SK-N-SH (cell line): ENCODE measurements around the gene FBXL22. TPM values are rescaled to one million over a fixed set of nuclear protein-coding genes. Genes with fewer than 3 reads are reported as not detected.

Experiments used
- CTCF ChIA-PET: fragments of 300-600, 350-600 bp; formaldehyde crosslinking; extraction: SDS; loops from one replicate; lab custom pipeline; 2021; lab: Yijun Ruan, JAX
- POLR2A ChIA-PET: fragments of 350-600 bp; sonication (Branson Sonifier 250); formaldehyde crosslinking; extraction: SDS; loops from one replicate; lab custom pipeline; 2020; ENCODE audit warnings: antibody characterized with exemption, inconsistent platforms; lab: Yijun Ruan, JAX
- DNase-seq: peaks from one replicate; pipeline ENCODE4 v3.0.0; 2012
- H2AFZ ChIP-seq: fragments of 200-600 bp; sonication (generic); 2 replicates; pipeline ENCODE4 v1.8.1; 2016; ENCODE audit warnings: antibody characterized with exemption, mild to moderate bottlenecking, low read depth
- H3F3A ChIP-seq: fragments of 200-600 bp; sonication (generic); replicated peaks from 2 replicates; pipeline ENCODE3; 2016; ENCODE audit warnings: antibody characterized with exemption, mild to moderate bottlenecking; ENCODE audit not compliant: insufficient read depth
- H3K27ac ChIP-seq, 2 experiments: fragments of 200-500 bp in 1 of 2; fragments of 200-600 bp in 1 of 2; sonication (Bioruptor generic) in 1 of 2; sonication (generic), shearing (Covaris generic) in 1 of 2; 2 replicates each; pipeline versions ENCODE4 v1.5.1 to v1.6.1; 2014 to 2016; ENCODE audit warnings: low read depth in 2 of 2, inconsistent platforms in 1 of 2, low read length in 1 of 2, mild to moderate bottlenecking in 1 of 2, mixed read lengths in 1 of 2
- H3K27me3 ChIP-seq: fragments of 200-600 bp; sonication (generic), shearing (Covaris generic); 2 replicates; pipeline ENCODE4 v1.6.1; 2016; ENCODE audit warnings: mixed run types; ENCODE audit not compliant: insufficient read depth
- H3K36me3 ChIP-seq, 2 experiments: fragments of 200-500 bp in 1 of 2; fragments of 200-600 bp in 1 of 2; sonication (Bioruptor generic) in 1 of 2; sonication (generic) in 1 of 2; replicated peaks in 1 of 2; 2 replicates each; pipeline versions ENCODE3 to v1.5.1; 2014 to 2016; ENCODE audit warnings: low read length in 1 of 2, mild to moderate bottlenecking in 1 of 2; ENCODE audit not compliant: insufficient read depth in 2 of 2, control insufficient read depth in 1 of 2
- H3K4me1 ChIP-seq, 2 experiments: fragments of 200-500 bp in 1 of 2; fragments of 200-600 bp in 1 of 2; sonication (Bioruptor generic) in 1 of 2; sonication (generic), shearing (Covaris generic) in 1 of 2; 2 replicates each; pipeline versions ENCODE4 v1.5.1 to v1.6.1; 2014 to 2016; ENCODE audit warnings: low read depth in 1 of 2, low read length in 1 of 2, mixed run types in 1 of 2; ENCODE audit not compliant: insufficient read depth in 2 of 2, control insufficient read depth in 1 of 2
- H3K4me2 ChIP-seq: fragments of 200-600 bp; sonication (generic), shearing (Covaris generic); 2 replicates; pipeline ENCODE4 v1.6.1; 2017; ENCODE audit warnings: mixed run types
- H3K4me3 ChIP-seq, 2 experiments: fragments of 200-500 bp in 1 of 2; fragments of 200-600 bp in 1 of 2; sonication (Bioruptor generic) in 1 of 2; sonication (generic), shearing (Covaris generic) in 1 of 2; 2 replicates each; pipeline versions ENCODE4 v1.5.1 to v1.8.1; 2014 to 2016; ENCODE audit warnings: low read depth in 2 of 2, inconsistent platforms in 1 of 2, low read length in 1 of 2, mild to moderate bottlenecking in 1 of 2, mixed read lengths in 1 of 2, moderate library complexity in 1 of 2
- H3K79me2 ChIP-seq: fragments of 200-600 bp; sonication (generic); 2 replicates; pipeline ENCODE4 v1.8.1; 2017; ENCODE audit warnings: mild to moderate bottlenecking; ENCODE audit not compliant: insufficient read depth
- H3K9ac ChIP-seq: fragments of 200-600 bp; sonication (generic); 2 replicates; pipeline ENCODE4 v1.6.1; 2017; ENCODE audit warnings: mixed run types
- H3K9me2 ChIP-seq: fragments of 200-600 bp; sonication (generic); 2 replicates; pipeline ENCODE4 v1.6.1; 2017; ENCODE audit warnings: mixed run types
- H3K9me3 ChIP-seq: fragments of 200-600 bp; sonication (generic); 2 replicates; pipeline ENCODE4 v1.6.1; 2017; ENCODE audit warnings: mixed run types, mild to moderate bottlenecking, moderate library complexity
- H4K20me1 ChIP-seq: fragments of 200-600 bp; sonication (generic); 2 replicates; pipeline ENCODE4 v1.6.1; 2017; ENCODE audit warnings: mild to moderate bottlenecking, mixed run types; ENCODE audit not compliant: insufficient read depth
- CTCF ChIP-seq: fragments of 200-600 bp; sonication (generic); IDR thresholded peaks from 2 replicates; pipeline ENCODE4 v1.6.1; 2017; ENCODE audit warnings: antibody characterized with exemption, mild to moderate bottlenecking, moderate library complexity
- FOSL2 ChIP-seq: IDR thresholded peaks from 2 replicates; pipeline ENCODE4 v1.4.0; 2012; ENCODE audit warnings: low read depth, mild to moderate bottlenecking, moderate library complexity, borderline replicate concordance
- FOXM1 ChIP-seq: IDR thresholded peaks from 2 replicates; pipeline ENCODE4 v1.4.0; 2012; ENCODE audit warnings: low read depth, mild to moderate bottlenecking
- GABPA ChIP-seq: IDR thresholded peaks from 2 replicates; pipeline ENCODE4 v1.4.0; 2012; ENCODE audit warnings: low read depth, mild to moderate bottlenecking
- NFIC ChIP-seq: IDR thresholded peaks from 2 replicates; pipeline ENCODE4 v1.4.0; 2012; ENCODE audit warnings: borderline replicate concordance
- NRF1 ChIP-seq: IDR thresholded peaks from 2 replicates; pipeline ENCODE4 v1.6.1; 2012; ENCODE audit warnings: low read depth, mild to moderate bottlenecking, low read length
- PBX3 ChIP-seq: IDR thresholded peaks from 2 replicates; pipeline ENCODE4; 2012
- RAD21 ChIP-seq: IDR thresholded peaks from 2 replicates; pipeline ENCODE4 v1.6.1; 2012; ENCODE audit warnings: mild to moderate bottlenecking, low read length
- RCOR1 ChIP-seq: fragments of 150-350 bp; IDR thresholded peaks from 2 replicates; pipeline ENCODE4 v1.6.1; 2017; ENCODE audit warnings: antibody characterized with exemption, low read length
- RFX5 ChIP-seq: IDR thresholded peaks from 2 replicates; pipeline ENCODE4 v1.6.1; 2012; ENCODE audit warnings: mild to moderate bottlenecking, improper control_type of control experiment, low read length
- SIN3A ChIP-seq: IDR thresholded peaks from 2 replicates; pipeline ENCODE4 v1.6.1; 2012; ENCODE audit warnings: low read depth, mild to moderate bottlenecking, low read length, moderate library complexity, borderline replicate concordance
- ZBTB33 ChIP-seq: IDR thresholded peaks from 2 replicates; pipeline ENCODE4 v1.4.0; 2012; ENCODE audit warnings: low read depth, borderline replicate concordance
- WGBS: methylation state at CpG from one replicate; pipeline ENCODE4 v1.1.6; 2017; ENCODE audit warnings: low lambda C conversion rate; 5-methylcytosine and 5-hydroxymethylcytosine counted together
- polyA plus RNA-seq, 3 experiments: library from polyadenylated mRNA; depleted of rRNA; stranded (reverse); fragments of >200 nt; gene quantifications; 2 replicates each; pipeline ENCODE4 v1.2.3, GENCODE V29; 2012

FBXL22 gene
- polyA plus RNA-seq, 1 of the 3 experiments (the other 2 are of a cell fraction) = 0.10 TPM

GRCh38 chr15:63640146-63640545, 43.0 kb downstream of the FBXL22 start:
- Histone ChIP-seq H2AFZ (no peak overlapping the region), H3F3A (no peaks in the 10 kb centered on the region), H3K27ac (no peak overlapping the region), H3K4me2 (no peak overlapping the region), H3K9ac (no peak overlapping the region), H4K20me1 (no peaks in the 10 kb centered on the region), H3K9me3 (no peaks in the 10 kb centered on the region), H3K4me3 (no peak overlapping the region), H3K9me2 (no peaks in the 10 kb centered on the region), H3K27me3 (no peaks in the 10 kb centered on the region), H3K36me3 (peaks cover 78 to 89% of the 10 kb centered on the region in 2 experiments), H3K79me2 (no peaks in the 10 kb centered on the region), H3K4me1 (no peaks in the 10 kb centered on the region)
- no peak for DNase-seq
- ChIA-PET POLR2A (no interaction called here), CTCF (interaction anchor here (1.0 to 2.7 kb wide), 3 partner anchors 25 to 174 kb away, joined by 3 to 10 read pairs (median 3); no protein-coding TSS in a partner anchor)
- 95% methylated on average over 3 of the region's 3 CpGs for WGBS
- TF ChIP-seq CTCF (no peak), SIN3A (no peak), FOSL2 (no peak), GABPA (no peak), RCOR1 (no peak), ZBTB33 (no peak), PBX3 (no peak), FOXM1 (no peak), RAD21 (no peak), NFIC (no peak), RFX5 (no peak), NRF1 (no peak)

Other genes with a start within 250 kb of the FBXL22 start
- 39.4 and 44.3 TPM in 2 replicates for gene CA12, start 215.5 kb upstream of the FBXL22 start, polyA plus RNA-seq (2012; rRNA removed)
- gene USP3, start 92.8 kb upstream of the FBXL22 start, polyA plus RNA-seq (2012; rRNA removed) = 9.3 and 10.8 TPM in 2 replicates
- 15.8 and 17.6 TPM in 2 replicates for gene HERC1, start 236.6 kb downstream of the FBXL22 start, polyA plus RNA-seq (2012; rRNA removed)